Stimulated activated CD4-positive, alpha-beta T cell treated with anti-CD3 and anti-CD28 coated beads, Interleukin-2, amount 100 ng/mL, for 48 hours (primary cell): Measurements from ENCODE around the gene HNRNPC.
"Not testable (repeated sequence)": the region's sequence is repeated elsewhere in the genome, so short reads cannot be mapped to it uniquely, and the experiment has no call there.

Source experiments
- DNase-seq, 2 donors: peaks; one replicate each; pipeline ENCODE4 v3.0.0-alpha.2; 2020

HNRNPC gene

GRCh38 chr14:21268617-21269251 lies 508 bp downstream of the HNRNPC start:
- DNase-seq, result no peak

DNA sequence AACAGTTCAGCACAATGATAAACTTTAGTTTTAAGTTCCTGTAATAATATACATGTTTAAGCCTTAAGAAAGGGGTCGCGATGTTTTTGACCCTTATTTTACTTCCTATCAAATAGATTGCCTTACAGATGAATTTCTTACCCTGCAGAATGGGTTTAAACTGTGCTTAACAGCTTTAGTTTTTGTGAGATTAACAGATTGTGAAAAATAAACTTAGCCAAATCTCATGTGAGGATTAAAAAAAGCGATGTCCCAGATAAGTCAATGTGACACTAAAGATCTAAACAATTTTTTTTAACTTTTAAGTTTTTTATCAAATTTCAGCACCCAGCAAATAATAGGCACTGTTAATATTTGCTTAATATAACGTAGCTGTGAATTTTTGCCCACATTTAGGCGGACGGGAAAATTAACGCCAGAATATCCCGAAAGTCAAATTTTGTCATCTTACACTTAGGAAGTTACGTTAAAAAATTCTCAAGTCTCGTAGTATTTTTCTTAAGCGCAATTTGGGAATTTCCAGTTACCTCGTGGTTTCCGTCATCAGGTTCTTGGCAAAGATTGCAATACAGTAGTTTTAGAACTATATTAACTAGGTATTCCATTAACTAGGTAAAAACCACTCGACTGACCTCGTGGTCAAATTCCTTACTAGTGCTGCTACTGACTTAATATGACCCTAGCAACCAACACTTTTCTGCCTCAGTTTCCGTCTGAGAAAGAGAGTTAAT lies 1.2 kb downstream of the HNRNPC start:
- no peak for DNase-seq

- DNase-seq, result no peak
Observed at GRCh38 chr14:21267431-21267845, 1.8 kb downstream of the HNRNPC start.

- no peak for DNase-seq
Observed at GRCh38 chr14:21264025-21264801, 5.0 kb downstream of the HNRNPC start.

- no peak for DNase-seq
Observed at GRCh38 chr14:21263284-21264024, 5.8 kb downstream of the HNRNPC start.

DNA sequence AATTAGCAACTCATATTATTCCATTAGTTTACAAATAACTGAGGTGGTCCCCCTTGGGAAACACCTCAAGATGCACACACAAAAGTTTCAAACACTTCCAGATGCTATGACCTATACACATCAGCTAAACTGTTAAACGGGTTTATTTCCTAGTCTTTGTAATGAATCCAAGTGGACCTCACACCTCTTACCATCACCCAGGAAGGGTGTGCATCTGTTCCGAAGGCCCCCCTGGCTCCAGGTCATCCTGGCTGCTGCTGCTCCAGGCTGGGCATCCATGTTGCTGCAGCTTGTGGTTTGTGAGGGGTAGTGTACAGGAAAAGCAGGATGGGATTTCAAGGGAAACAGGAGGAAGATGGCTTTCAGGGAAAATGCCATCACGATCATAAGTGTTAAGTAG lies 6.8 kb downstream of the HNRNPC start:
- no peak for DNase-seq

- DNase-seq, result no peak
Observed at GRCh38 chr14:21261824-21262223, 7.4 kb downstream of the HNRNPC start.

DNA sequence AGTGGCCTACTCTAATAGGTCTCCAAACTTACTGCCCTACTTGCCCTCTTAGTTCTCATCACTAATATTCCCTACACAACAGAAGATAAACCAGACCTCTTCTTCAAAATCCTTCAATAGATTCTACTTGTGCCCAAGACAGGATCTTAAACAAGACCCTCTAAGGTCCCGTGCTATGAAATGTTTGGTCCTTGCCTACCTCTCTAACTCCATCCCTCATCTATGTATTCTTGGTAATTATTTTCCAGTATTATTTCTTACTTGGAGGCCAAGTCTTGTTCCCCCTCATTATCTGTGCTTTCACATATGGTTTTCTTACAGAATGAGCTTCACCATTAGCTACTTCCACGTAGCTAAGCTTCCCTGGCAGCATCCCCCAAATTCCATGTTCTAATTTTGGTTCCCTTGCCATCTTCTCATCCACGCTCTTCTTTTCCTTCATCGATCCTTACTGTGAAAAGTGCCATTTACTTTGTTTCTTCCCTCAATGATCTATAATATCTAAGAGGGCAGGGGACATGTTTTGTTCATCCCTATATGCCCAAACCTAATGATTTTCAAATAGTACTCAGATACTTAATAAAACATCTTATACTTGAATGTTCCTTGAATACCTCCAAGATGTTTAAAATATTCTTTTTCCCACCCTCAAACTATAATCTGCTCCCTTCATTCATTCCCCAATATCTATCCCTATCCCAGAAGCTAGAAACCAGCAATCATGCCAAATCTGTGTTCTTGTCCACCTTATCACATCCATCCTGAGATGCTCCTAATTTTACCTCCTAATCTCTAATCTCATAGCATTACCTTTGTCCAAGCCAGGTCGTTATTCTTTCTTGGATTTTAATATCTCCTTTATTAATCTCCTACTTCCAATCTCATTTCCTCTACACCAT lies 10.1 kb downstream of the HNRNPC start:
- DNase-seq, result no peak

- no peak for DNase-seq
Observed at GRCh38 chr14:21258005-21258888, 11.0 kb downstream of the HNRNPC start.

DNA sequence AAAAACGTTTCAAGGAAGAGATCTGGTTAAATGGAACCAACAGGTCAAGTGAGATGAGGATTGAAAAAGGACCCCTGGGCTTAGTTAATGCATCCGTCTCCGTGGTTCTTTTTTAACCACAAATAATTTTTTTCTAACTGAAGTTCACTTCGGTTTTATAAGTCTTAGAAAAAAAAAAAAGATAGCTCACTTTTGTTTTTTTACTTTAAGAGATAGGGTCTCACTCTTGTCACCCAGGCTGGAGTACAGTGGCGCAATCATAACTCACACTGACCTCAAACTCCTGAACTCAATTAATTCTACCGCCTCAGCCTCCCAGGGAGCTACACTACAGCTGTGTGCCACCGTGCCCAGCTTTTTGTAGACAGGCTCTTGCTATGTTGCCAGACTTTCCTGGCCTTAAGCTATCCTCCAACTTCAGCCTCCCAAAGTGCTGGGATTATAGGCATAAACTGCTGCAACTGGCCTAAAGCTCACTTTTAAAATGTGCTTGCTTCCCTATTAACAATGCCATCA lies 11.8 kb downstream of the HNRNPC start:
- no peak for DNase-seq

- DNase-seq, result no peak
Observed at GRCh38 chr14:21256539-21257393, 12.5 kb downstream of the HNRNPC start.

DNA sequence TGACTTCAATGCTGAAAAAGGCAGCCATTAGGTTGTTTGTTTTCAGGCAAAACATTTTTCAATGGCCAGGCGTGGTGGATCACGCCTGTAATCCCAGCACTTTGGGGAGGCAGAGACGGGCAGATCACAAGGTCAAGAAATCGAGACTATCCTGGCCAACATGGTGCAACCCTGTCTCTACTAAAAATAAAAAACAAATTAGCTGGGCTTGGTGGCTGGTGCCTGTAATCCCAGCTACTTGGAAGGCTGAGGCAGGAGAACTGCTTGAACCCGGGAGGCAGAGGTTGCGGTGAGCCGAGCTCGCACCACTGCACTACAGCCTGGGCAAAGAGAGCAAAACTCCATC lies 13.2 kb downstream of the HNRNPC start:
- not testable (repeated sequence) for DNase-seq

DNA sequence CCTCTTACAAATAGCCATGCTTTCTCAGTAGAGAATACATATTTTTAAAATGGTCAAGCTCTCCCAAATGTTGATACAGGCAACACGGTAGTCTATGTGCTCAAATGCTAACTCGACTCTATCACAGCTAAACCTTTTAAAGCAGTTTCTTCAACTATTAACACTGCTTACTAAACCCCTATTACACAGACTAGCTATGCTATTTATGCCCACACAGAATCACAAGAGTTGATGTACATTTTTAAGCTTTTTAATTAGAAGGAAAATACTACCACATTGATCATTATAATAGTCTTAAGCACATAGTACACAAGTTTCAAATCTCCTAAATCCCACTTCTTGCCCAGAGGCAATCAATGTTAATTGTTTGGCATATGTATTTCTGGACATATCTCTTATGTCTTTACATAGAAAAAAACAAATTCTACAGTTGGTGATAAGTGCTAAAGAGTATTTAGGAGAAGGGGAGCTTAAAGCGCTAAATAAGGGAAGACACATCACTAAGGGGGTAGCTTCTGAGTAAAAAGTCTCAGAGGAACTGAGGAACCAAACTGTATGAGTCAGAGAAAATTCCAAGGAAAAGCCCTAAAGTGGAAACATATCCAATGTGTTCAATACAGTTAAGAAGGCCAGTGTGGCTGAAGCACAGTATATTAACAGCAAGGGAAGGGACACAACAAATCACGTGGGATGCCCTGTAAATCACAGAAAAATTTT lies 13.7 kb downstream of the HNRNPC start:
- no peak for DNase-seq

GRCh38 chr14:21252149-21252548 lies 17.1 kb downstream of the HNRNPC start:
- DNase-seq, result no peak

- DNase-seq, result no peak
Observed at GRCh38 chr14:21251215-21251614, 18.0 kb downstream of the HNRNPC start.

- no peak for DNase-seq
Observed at GRCh38 chr14:21248739-21249411, 20.4 kb downstream of the HNRNPC start.

- no peak for DNase-seq
Observed at GRCh38 chr14:21248338-21248737, 20.9 kb downstream of the HNRNPC start.

GRCh38 chr14:21245813-21246212 lies 23.4 kb downstream of the HNRNPC start:
- no peak for DNase-seq

GRCh38 chr14:21244544-21244943 lies 24.7 kb downstream of the HNRNPC start:
- DNase-seq, result no peak
